Measurements from ENCODE around the gene CSF3.

Gene CSF3

DNA sequence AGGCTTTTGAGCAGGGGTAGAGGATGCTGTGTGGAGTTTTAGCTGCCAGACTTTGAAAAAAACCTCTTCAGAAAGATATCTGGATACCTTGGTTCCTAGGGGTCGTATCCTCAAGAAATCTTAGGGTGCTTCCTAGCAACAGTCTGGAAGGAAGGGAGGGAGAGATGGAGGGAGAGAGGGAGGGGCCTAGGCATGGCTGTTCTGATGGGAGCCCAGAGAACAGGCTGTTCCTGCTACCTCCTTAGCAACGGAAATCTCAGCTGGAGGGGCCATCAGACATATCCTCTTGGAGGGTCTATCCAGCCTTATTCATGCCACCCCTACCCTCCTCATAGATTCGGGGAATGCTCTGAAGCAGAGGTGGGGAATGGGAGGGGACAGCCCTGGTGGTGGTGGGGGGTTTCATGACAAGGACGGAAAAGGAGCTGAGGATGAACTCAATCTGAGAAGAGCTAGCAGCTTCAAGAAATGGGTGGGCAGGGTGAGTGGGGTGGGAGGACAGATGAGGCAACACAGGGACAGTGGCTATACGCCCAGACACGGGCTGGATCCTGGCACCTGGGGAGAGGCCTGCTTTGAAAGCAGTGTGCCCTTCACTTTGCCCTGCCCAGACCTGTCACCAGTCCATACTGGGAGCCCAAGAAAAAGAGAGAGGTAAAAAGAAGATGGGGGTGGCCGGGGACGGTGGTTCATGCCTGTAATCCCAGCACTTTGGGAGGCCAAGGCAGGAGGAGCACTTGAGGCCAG lies 44.7 kb downstream of the CSF3 start:
- H3K27ac ChIP-seq, result no peak overlapping the region
- TF ChIP-seq, protein P1, sequence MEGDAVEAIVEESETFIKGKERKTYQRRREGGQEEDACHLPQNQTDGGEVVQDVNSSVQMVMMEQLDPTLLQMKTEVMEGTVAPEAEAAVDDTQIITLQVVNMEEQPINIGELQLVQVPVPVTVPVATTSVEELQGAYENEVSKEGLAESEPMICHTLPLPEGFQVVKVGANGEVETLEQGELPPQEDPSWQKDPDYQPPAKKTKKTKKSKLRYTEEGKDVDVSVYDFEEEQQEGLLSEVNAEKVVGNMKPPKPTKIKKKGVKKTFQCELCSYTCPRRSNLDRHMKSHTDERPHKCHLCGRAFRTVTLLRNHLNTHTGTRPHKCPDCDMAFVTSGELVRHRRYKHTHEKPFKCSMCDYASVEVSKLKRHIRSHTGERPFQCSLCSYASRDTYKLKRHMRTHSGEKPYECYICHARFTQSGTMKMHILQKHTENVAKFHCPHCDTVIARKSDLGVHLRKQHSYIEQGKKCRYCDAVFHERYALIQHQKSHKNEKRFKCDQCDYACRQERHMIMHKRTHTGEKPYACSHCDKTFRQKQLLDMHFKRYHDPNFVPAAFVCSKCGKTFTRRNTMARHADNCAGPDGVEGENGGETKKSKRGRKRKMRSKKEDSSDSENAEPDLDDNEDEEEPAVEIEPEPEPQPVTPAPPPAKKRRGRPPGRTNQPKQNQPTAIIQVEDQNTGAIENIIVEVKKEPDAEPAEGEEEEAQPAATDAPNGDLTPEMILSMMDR (conservative IDR thresholded peaks at IDR 0.05), result no peak

DNA sequence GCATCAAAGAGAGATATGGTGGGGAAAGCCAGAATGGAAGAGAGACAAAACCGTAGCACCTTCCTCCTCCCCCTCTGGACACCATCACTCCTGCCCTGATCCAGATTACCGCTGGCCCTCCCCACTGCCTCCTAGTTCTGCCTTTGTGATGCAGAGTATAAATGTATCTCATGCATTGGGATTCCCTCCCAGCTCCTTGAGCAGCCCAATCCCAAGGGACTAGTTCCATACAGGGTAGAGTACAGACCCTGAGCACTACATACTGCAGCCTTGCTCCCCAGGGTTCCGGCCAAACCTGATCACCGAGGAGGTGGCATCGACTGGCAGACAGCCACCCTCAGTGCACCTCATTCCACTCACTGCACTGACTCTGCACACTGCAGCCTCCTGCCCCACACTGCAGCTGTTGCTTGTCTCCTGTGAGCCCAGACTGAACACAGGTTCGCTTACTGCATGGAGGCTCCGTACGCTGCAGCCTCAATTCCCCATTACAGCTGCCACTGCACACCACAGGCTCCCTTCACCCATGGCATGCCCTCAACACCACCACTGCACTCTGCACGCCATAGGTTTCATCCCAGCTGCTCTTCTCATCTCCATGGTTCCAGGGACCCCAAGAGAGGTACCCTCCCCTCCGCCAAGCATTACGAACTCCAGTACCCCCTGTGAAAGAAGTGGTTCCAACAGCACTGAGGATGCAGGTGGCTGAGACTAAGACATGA lies 45.8 kb downstream of the CSF3 start:
- H3K27ac ChIP-seq, result no peak overlapping the region
- TF ChIP-seq, protein P1 (conservative IDR thresholded peaks at IDR 0.05), result no peak

DNA sequence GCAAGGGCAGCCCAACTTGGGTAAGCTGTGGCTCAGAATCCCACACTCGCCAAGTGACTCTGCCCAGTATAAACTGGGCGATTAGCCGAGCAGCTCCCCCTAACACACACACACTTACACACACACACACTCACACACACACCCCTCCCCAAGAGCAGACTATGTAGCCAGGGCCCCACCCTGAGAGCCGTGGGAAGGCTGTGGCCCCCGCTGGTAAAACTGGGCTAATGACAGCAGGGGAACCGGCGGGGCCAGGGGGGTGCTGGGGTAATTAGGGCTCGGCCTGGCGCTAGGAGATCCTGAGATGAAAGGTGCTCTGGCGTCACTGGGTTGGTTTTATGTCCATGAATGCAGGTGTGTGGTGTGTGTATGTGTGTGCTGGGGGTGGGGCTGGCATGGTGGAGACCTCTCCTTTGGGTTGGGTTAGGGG lies 46.4 kb downstream of the CSF3 start:
- no peak overlapping the region for H3K27ac ChIP-seq
- TF ChIP-seq, protein P1 (conservative IDR thresholded peaks at IDR 0.05), result no peak

DNA sequence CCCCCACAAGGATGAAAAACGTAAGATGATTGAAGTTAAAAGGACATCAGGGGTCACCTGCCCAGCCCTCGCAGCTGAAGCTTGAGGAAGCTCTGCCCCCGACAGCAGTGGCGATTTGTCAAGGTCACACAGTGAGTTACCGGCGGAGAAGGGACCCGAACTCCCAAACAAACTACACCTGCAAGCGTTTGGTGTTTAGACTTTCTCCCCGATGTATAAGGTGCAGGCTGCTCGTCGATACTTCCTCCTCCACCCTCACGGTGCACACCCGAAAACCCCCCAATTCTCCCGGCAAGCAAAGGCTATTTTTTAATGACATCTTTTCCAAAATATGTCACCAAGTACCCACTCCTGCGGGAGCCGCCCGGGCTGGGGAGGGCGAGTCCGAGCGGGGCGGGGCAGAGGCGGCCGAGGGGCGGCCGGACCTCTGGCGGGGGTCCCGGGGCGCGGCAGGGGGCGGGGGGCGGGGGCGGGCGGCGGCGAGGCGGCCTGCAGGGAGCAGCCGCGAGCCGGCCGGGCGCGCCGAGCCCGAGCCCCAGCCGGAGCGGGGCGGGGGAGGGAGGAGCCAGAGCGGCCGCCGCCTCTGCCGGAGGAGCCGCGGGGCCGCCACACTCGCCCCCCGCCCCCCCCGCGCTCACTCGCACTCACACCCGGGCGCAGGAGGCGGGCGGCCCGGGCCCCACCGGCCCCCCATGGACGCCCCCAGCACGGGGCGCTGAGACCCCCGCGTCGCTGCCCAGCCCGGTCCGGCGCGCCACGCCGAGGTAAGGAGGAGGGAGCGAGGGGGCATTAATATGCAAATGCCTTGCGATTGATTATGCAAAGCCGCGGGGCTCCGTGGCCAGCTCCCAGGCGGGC lies 47.3 kb downstream of the CSF3 start, which contains the start of gene THRA:
Gene THRA (plus strand): TSS at position 637 of the 858 bp plus-strand sequence. CDS start 11,524 bp downstream, outside the sequence.
- H3K27ac ChIP-seq, result peak within 1 kb of the TSS; percentile 95
- TF ChIP-seq, protein P1 (conservative IDR thresholded peaks at IDR 0.05), result peak; percentile 78

DNA sequence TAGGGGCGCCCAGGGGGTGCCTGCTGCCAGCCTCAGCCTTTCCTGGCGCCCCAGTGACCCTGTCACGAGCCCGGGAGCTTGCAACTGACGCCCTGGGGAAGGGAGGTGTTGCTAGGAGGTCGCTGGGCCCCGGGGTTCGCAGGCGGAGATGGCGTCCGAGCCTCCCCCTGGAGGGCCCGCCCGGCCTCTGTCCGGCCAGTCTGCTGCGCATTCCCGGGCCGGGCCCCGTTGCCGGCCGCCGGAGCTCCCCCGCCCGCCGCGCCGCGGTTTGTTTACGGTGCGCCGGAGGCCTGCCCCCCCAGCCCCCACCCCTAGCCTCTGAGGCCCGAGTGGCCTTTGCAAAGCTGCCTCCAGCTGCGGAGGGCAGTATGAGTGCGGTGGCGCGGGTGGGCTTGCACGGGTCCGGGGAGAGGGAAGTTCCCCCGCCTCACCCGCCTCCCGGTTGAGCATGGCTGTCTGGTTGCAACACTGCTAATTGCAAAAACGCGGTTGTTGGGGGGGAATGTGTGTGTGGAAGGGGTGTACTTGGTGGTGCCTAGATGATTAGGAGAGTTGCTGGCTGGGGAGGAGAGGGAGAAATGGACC lies 48.0 kb downstream of the CSF3 start:
- TF ChIP-seq, protein P1 (conservative IDR thresholded peaks at IDR 0.05), result no peak
- peak overlapping the region; percentile 95 for H3K27ac ChIP-seq

DNA sequence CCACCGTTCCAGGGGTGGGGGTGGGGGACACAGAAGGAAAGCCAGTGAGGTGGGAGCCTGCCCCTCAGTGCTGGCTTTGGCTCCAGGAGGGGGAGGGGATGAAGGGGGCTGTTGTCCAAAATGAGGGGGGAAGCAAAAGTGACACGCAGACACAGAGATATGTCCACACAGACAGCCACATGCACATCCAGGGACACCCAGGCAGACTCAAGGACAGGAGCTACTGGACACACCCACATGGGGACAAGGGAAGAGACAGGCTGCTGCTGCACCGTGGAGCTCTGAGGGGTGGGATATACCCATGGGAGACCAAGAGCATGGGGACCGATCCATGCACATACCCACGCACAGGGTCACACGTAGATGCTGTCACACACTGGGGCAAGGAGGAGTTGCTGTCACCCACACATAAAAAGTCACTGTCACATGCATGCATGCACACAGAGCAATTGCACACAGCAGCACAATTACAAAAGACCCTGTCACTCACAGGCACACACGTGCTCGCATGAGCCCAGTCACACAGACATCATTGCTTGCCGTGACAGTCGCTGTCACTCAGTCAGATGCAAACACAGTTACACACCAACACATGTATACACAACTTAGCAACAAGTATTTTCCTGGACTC lies 48.8 kb downstream of the CSF3 start:
- peak overlapping the region; percentile 95; the same call in 1 of the 2 replicates for H3K27ac ChIP-seq
- TF ChIP-seq, protein P1 (conservative IDR thresholded peaks at IDR 0.05), result no peak

All from VCaP (cell line).